Measurements from ENCODE around the gene NBDY.
"Not testable (repeated sequence)": the region's sequence is repeated elsewhere in the genome, so short reads cannot be mapped to it uniquely, and the experiment has no call there.

NBDY gene, protein sequence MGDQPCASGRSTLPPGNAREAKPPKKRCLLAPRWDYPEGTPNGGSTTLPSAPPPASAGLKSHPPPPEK

GRCh38 chrX:56729152-56729850, at the start of gene NBDY:
Gene NBDY, plus strand, starts transcription at chrX:56729243. Its CDS starts 111 bp downstream, at chrX:56729354.
- DNase-seq, result peak in 51 of 56 donors; percentile 1 to 57 (median 24)

- not testable (repeated sequence) for DNase-seq
These were observed 24.5 kb upstream of the NBDY start for GRCh38 chrX:56704530-56704929.

DNA sequence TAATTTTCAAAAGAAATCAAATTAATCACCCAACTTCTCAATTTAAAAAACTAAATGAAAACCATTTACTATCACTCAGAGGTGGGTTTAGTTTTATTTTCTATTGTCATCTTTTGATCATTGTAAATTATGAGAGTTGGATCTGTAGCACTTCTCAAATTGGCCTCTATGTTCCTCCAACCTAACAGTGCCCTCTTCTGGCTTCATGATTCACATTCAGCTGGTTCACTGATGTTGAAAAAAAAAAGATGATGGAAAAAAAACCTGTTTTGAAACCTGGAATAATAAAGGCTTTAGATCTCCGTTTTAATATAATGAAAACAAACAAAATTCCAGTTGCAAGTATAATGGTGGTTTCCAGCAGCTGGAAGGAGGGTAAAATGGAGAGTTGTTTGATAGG, 2.4 kb upstream of the NBDY start:
- peak in 5 of 56 donors; percentile 0 to 23 (median 10) for DNase-seq

DNA sequence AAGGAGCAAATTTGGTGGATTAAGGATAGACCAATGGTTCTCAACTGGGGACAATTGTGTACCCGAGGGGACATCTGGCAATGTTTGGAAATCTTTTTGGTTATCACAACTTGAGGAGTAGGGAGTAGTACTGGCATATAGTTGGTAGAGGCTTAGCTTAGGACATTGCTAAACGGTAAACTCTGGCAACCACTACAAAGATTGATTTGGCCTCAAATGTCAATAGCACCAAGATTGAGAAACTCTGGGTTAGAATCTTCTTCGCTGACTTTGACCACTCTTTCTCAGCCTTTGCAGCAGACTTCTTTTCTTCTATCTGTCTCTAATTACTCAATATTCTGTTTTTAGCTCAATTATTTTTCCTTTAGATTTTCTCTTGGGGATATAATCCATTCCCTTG, 1.5 kb upstream of the NBDY start:
- DNase-seq, result no peak

DNA sequence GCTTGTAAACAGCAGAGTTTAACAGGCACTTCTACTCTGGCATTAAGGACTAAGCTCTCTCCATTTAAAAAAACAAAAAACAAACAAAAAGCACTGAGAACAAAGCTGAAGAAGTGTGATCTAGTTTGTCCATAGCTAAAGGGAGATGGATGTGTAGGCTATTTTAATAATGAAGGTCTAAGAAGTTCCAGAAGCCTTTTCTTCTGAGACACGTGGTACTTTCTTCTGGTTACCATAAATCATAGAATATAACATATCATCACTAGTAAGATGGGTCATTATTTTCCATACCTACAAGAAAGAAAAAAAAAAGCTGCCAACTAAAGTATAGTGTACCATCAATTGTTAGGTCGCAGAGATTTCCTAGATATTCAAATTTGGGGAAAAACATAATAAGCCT, 722 bp upstream of the NBDY start:
- no peak for DNase-seq

DNA sequence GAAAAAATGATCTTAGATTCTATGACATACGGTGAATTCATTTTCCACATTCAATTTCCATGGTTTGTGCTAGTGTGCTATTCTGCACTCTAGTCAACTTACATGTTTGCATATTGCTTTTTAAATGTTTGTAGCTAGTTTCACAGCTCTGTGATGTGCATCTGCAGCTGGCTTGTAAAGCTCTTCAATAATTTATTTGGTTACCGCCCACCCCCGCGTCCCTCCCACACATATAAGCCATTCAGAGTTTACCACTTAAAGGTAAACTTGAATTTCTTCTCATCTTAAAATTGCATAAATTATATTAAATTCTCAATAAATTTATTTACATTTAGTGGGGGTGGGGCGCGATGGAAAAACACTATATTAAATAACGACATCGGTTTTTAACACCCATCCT, 291 bp upstream of the NBDY start:
- peak in 4 of 56 donors; percentile 1 to 11 (median 4) for DNase-seq

DNA sequence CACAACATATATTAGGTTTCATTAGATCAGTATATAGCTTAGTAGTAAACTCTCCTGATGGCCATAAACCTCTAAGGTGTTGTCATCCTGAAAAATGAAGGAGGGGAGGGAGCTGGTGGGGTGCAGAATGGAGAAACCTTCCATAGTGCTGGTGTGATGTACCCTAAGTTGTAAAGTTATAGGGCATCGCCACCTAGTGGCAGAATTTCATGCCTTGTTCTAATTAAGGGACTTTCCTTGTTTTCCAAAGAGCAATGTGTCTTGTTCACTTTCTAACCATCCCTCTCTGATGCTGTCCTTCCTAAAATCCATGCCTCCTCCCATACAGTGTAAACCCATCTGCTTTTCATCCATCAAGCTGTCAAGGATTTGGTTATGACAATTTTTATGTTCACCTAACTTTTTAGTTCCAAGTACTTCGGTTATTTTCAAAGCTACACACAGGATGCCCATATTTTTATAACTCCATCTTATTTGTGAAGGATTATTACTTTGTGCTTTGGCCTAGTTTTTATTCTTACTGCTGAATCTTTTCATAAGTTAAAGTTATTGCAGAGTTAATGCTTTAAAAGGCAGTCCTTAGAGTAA, 4.5 kb downstream of the NBDY start:
- peak in 26 of 56 donors; percentile 0 to 82 (median 14) for DNase-seq

DNA sequence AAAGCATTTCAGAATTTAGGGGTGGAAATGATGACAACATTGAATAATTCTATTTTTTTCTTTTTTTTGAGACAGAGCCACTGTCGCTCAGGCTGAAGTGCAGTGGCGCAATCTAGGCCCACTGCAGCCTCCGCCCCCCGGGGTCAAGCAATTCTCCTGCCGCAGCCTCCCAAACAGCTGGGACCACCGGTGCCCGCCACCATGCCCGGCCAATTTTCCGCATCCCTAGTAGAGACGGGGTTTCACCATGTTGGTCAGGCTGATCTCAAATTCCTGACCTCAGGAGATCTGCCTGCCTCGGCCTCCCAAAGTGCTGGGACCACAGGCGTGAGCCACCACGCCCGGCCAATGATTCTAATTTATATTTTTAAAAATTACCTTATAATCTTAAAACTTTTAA, 7.2 kb downstream of the NBDY start:
- no peak for DNase-seq

DNA sequence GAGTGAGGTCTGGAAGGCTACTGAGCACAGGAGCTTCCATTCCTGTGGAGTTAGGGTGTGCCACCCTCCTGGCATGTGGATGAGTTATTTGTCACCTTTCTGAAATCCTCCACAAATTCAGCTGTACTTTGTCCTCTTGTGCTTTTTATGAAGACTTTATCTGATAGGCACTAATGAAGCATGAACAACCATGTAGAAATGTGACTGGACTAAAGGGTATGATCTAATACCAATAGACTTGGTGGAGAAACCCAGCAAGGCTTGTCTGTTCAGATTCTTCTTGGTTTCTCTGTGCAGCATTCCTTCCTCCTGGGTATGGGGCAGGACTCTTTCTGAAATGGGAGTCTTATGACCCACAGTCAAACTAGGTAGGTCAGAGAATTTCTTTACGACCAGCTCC, 9.6 kb downstream of the NBDY start:
- DNase-seq, result no peak

DNA sequence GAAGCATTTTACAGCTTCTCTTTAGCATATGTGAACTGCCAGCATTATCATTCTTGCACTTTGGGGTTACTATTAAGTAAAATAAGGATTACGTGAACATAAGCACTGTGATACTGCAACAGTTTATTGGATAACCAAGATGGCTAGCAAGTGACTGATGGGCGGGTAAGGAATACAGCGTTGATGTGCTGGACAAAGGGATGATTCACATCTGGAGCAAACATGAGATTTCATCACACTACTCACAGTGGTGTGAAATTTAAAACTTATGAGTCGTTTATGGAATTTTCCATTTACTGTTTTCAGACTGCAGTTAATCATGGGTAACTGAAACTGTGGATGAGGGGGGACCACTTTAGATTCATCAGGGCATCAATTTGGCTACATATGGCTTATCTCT, 16.0 kb downstream of the NBDY start:
- DNase-seq, result no peak

DNA sequence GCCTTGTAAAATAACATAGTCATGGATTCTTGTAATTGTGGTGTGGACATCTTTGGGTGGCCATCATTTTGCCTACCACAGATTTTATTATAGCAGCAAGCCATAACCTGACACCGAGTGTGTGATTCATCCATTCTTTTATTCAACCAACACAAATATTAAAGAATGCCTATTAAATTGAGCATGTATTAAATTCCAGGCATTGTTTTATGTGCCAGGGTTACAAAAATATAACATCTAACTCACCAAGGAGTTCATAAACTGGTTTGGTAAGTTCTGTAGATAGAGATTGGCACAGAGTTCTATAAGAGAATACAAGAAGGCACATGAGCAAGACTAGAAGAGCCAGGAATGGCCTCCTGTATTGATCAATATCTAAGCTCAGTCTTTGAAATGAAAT, 18.0 kb downstream of the NBDY start:
- no peak for DNase-seq

DNA sequence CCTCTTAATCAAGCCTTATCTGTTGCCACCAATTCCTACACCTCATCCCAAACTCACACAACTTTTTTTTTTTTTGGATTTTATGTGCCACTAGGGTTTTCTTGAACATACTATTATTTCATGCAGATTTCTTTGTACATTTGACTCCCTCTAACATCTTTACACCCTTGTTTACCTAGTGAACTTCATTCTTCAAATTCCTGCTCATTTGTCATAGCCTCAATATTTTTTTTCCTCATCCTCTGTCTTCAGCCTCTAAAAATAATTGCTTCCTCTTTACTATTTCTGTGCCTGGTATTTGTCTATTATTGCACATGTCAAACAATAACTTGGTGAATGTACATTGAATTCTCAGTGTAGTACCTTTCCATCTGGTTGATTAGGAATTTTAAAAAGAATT, 22.0 kb downstream of the NBDY start:
- DNase-seq, result no peak

DNA sequence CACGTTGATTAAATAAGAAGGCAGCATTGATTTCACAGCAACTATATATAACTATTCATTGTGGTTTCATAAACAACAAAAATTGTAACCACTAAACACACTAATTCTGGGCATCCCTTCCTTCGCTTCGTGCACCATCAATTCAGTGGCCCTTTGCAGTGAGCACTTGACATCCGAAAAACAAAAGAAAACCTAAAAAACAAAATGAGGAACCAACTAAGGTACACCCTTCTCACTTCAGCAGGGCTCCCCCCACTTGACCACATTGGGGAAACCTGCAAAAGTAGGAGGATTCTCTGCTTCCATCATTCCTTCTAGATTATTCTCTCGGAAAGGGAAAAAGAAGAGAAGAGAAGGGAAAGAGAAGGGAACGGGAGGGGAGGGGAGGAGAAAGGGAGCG, 28.3 kb downstream of the NBDY start:
- DNase-seq, result no peak

DNA sequence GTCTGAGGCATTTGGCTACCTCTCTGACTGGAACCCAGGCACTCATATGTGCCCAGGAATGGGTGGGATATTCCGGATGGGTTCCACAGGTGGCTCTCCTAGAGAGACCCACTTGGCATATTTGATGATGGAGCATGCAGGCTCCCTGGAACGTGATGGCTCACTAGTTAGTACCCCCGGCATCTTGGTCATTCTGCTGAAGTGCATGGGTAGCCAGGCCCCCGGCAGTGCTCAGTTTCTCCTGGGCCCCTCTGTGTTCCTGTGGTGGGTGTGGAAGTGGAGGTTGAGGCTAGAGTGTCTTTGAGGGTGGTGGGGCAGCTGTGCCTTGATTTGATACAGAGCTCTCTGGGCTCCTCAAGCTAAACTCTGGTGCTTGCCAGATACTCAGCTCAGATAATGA, 29.4 kb downstream of the NBDY start:
- DNase-seq, result no peak

- no peak for DNase-seq
These were observed 30.8 kb downstream of the NBDY start for GRCh38 chrX:56759736-56760409.

DNA sequence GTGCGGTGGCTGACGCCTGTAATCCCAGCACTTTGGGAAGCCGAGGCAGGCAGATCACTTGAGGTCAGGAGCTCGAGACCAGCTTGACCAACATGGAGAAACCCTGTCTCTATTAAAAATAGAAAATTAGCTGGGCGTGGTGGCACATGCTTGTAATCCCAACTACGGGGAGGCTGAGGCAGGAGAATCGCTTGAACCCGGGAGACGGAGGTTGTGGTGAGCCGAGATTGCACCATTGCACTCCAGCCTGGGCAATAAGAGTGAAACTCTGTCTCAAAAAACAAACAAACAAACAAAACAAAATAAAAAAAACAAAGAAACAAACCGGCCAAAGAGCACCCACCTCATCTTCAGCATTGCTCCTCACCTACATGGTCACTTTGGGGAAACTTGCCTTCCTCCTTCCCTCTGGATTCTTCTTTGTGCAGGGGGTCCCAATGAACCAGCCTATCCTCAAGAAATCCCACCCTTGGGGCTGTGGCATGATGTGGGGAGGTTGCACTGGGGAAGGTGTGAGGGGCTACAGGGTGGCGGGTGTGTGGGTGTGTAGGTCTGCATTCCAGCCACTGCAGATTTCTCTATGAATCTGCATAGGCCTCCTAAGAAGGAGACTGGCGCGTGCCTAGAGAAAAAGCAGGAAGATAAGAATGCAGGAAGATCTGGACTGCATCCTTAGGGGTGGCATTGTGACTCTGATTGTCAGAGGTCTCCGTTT, 31.5 kb downstream of the NBDY start:
- DNase-seq, result not testable (repeated sequence)

DNA sequence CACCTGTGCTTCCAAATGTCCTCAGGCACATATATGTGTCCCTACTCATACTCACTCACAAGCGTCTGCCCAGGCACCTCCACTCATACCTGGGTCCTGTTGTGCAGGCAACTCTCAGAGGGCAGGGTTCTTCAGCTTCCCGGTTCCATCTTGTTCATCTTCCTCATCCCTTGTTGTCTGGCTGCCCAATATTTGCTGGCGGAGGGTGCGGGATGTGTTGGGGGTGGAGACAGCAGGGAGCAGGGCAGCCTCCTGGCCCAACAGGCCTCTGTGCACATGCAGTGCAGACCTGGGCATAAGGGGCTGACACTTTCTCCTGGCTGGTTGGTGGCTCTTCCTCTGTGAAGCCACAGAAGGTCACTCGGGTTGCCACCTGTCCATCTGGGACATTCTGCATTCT, 32.1 kb downstream of the NBDY start:
- DNase-seq, result no peak

DNA sequence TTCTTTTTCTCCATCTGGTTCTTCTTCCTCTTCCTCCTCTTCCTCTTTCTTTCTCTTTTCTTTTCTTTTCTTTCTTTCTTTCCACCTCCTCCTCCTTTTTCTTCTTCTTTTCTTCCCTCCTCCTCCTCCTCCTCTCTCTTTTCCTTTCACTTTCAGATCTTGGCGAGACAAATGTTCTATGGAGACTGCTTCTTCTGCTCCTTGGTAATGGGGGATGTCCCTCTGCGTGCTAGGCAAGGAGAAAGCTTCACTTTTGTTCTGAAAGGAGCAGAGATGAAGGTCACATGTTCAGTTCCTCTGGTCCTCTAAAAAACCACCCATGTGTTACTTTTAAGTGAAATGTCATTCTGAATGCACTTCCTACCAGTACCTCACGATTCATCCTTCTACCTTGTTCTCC, 33.2 kb downstream of the NBDY start:
- no peak for DNase-seq

DNA sequence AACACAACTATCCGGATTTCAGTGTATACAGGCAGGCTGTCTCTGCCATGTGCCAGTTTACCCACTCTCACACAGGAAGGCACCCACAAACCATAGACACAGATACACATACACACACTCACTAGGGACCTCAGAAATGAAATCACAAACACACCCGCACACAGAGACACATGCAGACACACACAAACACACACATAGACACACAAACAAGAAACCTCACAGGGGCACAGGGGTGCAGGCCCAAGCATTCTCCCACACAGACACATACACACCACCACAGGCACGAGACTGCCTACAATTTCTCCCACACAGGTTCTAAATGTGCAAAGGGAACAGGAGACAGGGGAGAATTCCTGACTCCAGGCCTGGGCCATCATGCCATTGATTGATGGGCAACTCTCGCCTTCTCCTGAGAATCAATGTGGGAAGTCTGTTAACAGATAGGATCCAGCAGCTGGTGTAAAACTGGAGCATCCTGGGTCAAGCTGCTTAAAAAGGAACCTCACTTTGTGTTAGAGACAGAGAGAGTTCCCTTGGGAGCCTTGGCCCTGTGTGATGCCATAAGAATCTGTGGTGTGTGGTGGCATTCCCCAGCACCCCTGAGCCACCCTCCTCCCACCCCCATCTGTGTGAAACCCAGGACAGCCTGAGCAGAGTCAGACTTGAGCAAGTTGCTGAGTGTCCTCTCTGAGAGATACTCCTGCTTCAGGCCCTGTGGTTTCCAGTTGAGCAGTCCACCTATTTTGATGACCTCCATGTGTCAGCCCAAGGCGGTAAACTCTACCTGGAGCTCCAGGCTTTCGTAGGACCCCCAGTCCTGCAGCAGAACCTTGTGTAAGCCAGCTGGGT, 33.9 kb downstream of the NBDY start:
- no peak for DNase-seq

GRCh38 chrX:56763556-56764152, 34.6 kb downstream of the NBDY start:
- DNase-seq, result no peak

Data from amygdala (tissue), 56 donors.